Ovary (tissue), 9 donors: ENCODE results near the gene GRM8. TPM values are rescaled to one million over a fixed set of nuclear protein-coding genes. Genes with fewer than 3 reads are reported as not detected.

Experiments used
- DNase-seq, 5 donors: peaks; one replicate each; pipeline ENCODE4 v3.0.0-alpha.2; 2019 to 2020
- H3K27ac ChIP-seq, 2 donors: fragments of 200-600 bp; one replicate each; pipeline versions ENCODE4 v1.5.1 to v1.8.0; 2019 to 2022
- H3K27me3 ChIP-seq: fragments of 200-600 bp; one replicate; pipeline ENCODE4 v1.8.0; 2022
- H3K36me3 ChIP-seq: fragments of 200-600 bp; sonication (generic); one replicate; pipeline ENCODE4 v1.5.1; 2019
- H3K4me1 ChIP-seq: one replicate; pipeline ENCODE4 v1.8.1; 2013; ENCODE audit warnings: mild to moderate bottlenecking, moderate library complexity; ENCODE audit not compliant: insufficient read depth
- H3K4me3 ChIP-seq: fragments of 200-600 bp; sonication (generic); one replicate; pipeline ENCODE4 v1.5.1; 2017
- H3K9me3 ChIP-seq, 2 donors: fragments of 200-600 bp in 1 of 2; sonication (generic) in 1 of 2; one replicate each; pipeline versions ENCODE4 v1.5.1 to v1.8.1; 2013 to 2019; ENCODE audit warnings: mild to moderate bottlenecking in 1 of 2, moderate library complexity in 1 of 2
- CTCF ChIP-seq, 3 donors: fragments of 450-650 bp in 2 of 3; fragments of 200-600 bp in 1 of 3; IDR thresholded peaks; one replicate each; pipeline versions ENCODE4 v1.5.1 to v1.8.0; 2016 to 2022; ENCODE audit warnings: antibody characterized with exemption in 3 of 3, mild to moderate bottlenecking in 1 of 3
- EP300 ChIP-seq: sonication (generic); formaldehyde crosslinking; IDR thresholded peaks from one replicate; pipeline ENCODE4 v1.6.1; 2017; ENCODE audit warnings: antibody characterized with exemption
- POLR2A ChIP-seq: fragments of 450-650 bp; IDR thresholded peaks from one replicate; pipeline ENCODE4 v1.6.1; 2017; ENCODE audit warnings: antibody characterized with exemption, mild to moderate bottlenecking, moderate library complexity
- WGBS, 3 donors: extraction: QIAGEN DNeasy Blood & Tissue Kit in 1 of 3; methylation state at CpG; one replicate each; pipeline versions ENCODE4 v1.1.5 to v1.1.7; 2013 to 2017; 5-methylcytosine and 5-hydroxymethylcytosine counted together
- intact Hi-C, 4 donors: fragments of 100-400 bp; cut with DNase I; formaldehyde crosslinking; loops; one replicate each; pipeline versions ENCODE4 v1.11.0 to v1.15.1; 2022 to 2023
- polyA plus RNA-seq, 2 donors: library from polyadenylated mRNA; stranded (reverse); fragments of 200-250 nt in 1 of 2; fragments of 350-450 nt in 1 of 2; fragmentation: Illumina TruSeq in 1 of 2; extraction: RNeasy Lipid Tissue Mini Kit (QIAGEN cat#74804) in 1 of 2; gene quantifications; one replicate each; pipeline ENCODE4 v1.2.3, GENCODE V29; 2013 to 2014
- total RNA-seq, 7 donors: library from RNA; depleted of rRNA in 2 of 7; stranded (reverse); fragments of >200 nt in 2 of 7; fragmentation: NEBNext Ultra II Directional in 3 of 7; extraction: Animal tissue kit (Norgen Biotek cat#: 25700) in 3 of 7; gene quantifications; one replicate each; pipeline versions ENCODE4 v1.1.0 to v1.2.4, GENCODE V29; 2016 to 2023
- donor health status: DM: no; HTN: no; CAD: no; lungs with moderate emphysema.
- donor health status: DM: no; HTN: no; CAD: no.
- donor health status: Bipolar disorder and iron deficiency.
- donor health status: DM: yes; HTN: yes; CAD: no.
- donor health status: DM: no; HTN: no; CAD: no.
- donor health status: DM: yes; HTN: yes; CAD: no.

GRM8 gene
- total and polyA plus RNA-seq, 9 donors = 0.38 to 4.0 (median 1.0) TPM; not detected in 1

DNA sequence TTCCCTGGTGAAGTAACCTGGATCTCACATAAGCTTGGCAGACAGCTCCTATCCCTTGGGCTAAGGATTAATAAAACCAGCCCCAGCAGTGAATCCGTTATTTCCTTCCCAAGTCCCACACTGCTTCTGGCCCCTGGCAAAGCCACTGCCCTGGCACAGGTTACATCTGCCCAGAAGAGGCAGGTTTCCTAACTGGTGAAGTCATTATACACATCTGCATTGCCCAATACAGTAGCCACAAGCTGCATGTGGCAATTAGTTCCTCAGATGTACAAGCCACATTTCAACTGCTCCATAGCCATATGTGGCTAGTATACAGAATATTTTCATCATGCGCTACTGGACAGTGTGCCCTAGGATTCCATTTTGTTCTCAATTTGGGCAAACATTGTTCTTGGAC is 273.0 kb downstream of the GRM8 start:
- intact Hi-C loops = no loop called here
- Histone ChIP-seq H3K27me3 (no peaks in the 10 kb centered on the region), H3K4me1 (no peaks in the 10 kb centered on the region), H3K4me3 (no peak overlapping the region), H3K27ac (no peak overlapping the region), H3K9me3 (no peaks in the 10 kb centered on the region), H3K36me3 (no peaks in the 10 kb centered on the region)
- TF ChIP-seq POLR2A = no peak
- TF ChIP-seq EP300 = no peak
- TF ChIP-seq CTCF (IDR thresholded peaks at IDR 0.05) = no peak
- WGBS, 3 donors = 48 to 91% (median 68%) methylated on average over 2 of the region's 2 CpGs
- DNase-seq = no peak

DNA sequence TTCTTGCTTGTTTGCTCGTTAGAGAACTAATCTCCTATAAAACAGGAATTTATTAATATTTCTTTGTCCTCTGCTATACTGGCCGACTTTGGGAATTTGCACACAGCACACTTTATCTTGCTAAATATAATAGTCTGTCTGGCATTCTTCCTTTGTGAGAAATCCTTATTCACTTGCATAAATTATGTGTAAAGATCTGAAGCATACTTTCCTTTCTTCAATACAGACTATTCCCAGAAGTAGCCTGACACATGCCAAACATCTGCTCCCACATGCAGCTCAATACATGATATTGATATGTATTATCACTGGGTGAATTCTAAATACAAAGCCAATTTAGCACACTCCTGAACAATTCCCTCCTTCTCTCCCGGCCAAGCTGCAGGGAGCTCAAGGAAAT is 273.9 kb downstream of the GRM8 start:
- TF ChIP-seq CTCF (IDR thresholded peaks at IDR 0.05) = no peak
- H3K4me3 ChIP-seq = no peak overlapping the region
- no peak overlapping the region for H3K27ac ChIP-seq
- DNase-seq = no peak
- H3K4me1 ChIP-seq = no peaks in the 10 kb centered on the region
- H3K27me3 ChIP-seq = no peaks in the 10 kb centered on the region
- 44 to 61% (median 49%) methylated on average over 3 of the region's 3 CpGs for WGBS, 3 donors
- no peaks in the 10 kb centered on the region for H3K9me3 ChIP-seq
- intact Hi-C loops = no loop called here
- no peaks in the 10 kb centered on the region for H3K36me3 ChIP-seq

GRCh38 chr7:126973066-126973465 is 279.7 kb downstream of the GRM8 start:
- H3K4me1 ChIP-seq = no peaks in the 10 kb centered on the region
- no peak overlapping the region for H3K27ac ChIP-seq
- H3K4me3 ChIP-seq = no peak overlapping the region
- no peaks in the 10 kb centered on the region for H3K9me3 ChIP-seq
- intact Hi-C loops = loop anchor here in 1 of 4 donors (2.0 kb wide), 1 partner anchor 26 kb away; no protein-coding TSS in a partner anchor
- H3K27me3 ChIP-seq = no peaks in the 10 kb centered on the region
- TF ChIP-seq EP300 (no peak), POLR2A (no peak), CTCF (IDR thresholded peaks at IDR 0.05) (no peak)
- no peak for DNase-seq
- H3K36me3 ChIP-seq = no peaks in the 10 kb centered on the region

- H3K36me3 ChIP-seq = no peaks in the 10 kb centered on the region
- H3K9me3 ChIP-seq = no peaks in the 10 kb centered on the region
- no peaks in the 10 kb centered on the region for H3K4me1 ChIP-seq
- no peaks in the 10 kb centered on the region for H3K27me3 ChIP-seq
- intact Hi-C loops = loop anchor here in 1 of 4 donors (2.0 kb wide), 1 partner anchor 26 kb away; no protein-coding TSS in a partner anchor
- 84 to 90% (median 85%) methylated on average over 1 of the region's 1 CpG for WGBS, 3 donors
- no peak for DNase-seq
- H3K4me3 ChIP-seq = no peak overlapping the region
- H3K27ac ChIP-seq = no peak overlapping the region
- TF ChIP-seq POLR2A (no peak), CTCF (IDR thresholded peaks at IDR 0.05) (no peak)
Measured at GRCh38 chr7:126972571-126972970, 280.2 kb downstream of the GRM8 start.

DNA sequence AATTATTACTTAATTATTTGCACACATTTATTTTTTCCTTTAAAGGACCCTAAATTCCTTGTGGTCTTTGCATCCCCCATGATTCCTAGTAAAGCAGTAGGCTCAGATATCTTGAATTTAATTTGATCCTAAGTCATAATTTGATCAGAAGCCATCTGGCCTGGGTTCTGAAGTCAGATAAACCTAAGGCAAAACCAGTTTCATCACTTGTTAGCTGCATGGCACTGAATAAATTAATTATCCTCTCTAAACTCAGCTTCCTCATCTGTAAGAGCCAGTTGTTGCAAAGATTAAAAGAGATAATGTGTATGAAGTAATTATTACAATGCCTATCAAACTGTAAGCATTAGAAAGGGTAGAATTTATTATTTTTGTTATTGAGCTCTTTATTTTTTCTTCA is 293.1 kb downstream of the GRM8 start:
- Histone ChIP-seq H3K27me3 (no peaks in the 10 kb centered on the region), H3K9me3 (no peaks in the 10 kb centered on the region), H3K27ac (no peak overlapping the region), H3K36me3 (no peaks in the 10 kb centered on the region), H3K4me3 (no peak overlapping the region), H3K4me1 (no peaks in the 10 kb centered on the region)
- no peak for DNase-seq
- intact Hi-C loops = no loop called here
- no peak for TF ChIP-seq EP300
- TF ChIP-seq CTCF (IDR thresholded peaks at IDR 0.05) = no peak
- no peak for TF ChIP-seq POLR2A
